WTC11 (cell line): ENCODE measurements around the gene GBP3. TPM values are rescaled to one million over a fixed set of nuclear protein-coding genes. Genes with fewer than 3 reads are reported as not detected.
"Not testable (repeated sequence)": the region's sequence is repeated elsewhere in the genome, so short reads cannot be mapped to it uniquely, and the experiment has no call there.

Source experiments
- ATAC-seq: fragments of 200-7000 bp; cut with Tn5 transposase; 2 replicates; pipeline ENCODE4 v1.10.0; 2021; ENCODE audit warnings: mild to moderate bottlenecking, moderate library complexity
- CTCF ChIA-PET: fragments of 300-600 bp; sonication (Branson Sonifier 250); formaldehyde crosslinking; loops from one replicate; lab custom pipeline; 2021; ENCODE audit warnings: antibody characterized with exemption; lab: Charles Lee
- POLR2A ChIA-PET: fragments of 350-600 bp; sonication (Branson Sonifier 250); formaldehyde crosslinking; loops from one replicate; lab custom pipeline; 2021; ENCODE audit warnings: antibody characterized with exemption; lab: Charles Lee
- DNase-seq: peaks from one replicate; pipeline ENCODE4 v3.0.0; 2021; ENCODE audit warnings: low spot score
- H3K27ac Mint-ChIP-seq: 2 replicates; pipeline ENCODE4 v1.8.0; 2021; ENCODE audit warnings: mixed read lengths
- H3K27me3 Mint-ChIP-seq: 2 replicates; pipeline ENCODE4 v1.8.0; 2021; ENCODE audit warnings: low read depth, mild to moderate bottlenecking, moderate library complexity, mixed read lengths
- H3K36me3 Mint-ChIP-seq: 2 replicates; pipeline ENCODE4 v1.8.0; 2021; ENCODE audit warnings: mixed read lengths
- H3K4me1 Mint-ChIP-seq: 2 replicates; pipeline ENCODE4 v1.8.0; 2022; ENCODE audit warnings: mixed read lengths
- H3K4me3 Mint-ChIP-seq: 2 replicates; pipeline ENCODE4 v1.8.0; 2021; ENCODE audit warnings: mild to moderate bottlenecking, moderate library complexity, mixed read lengths
- H3K9me3 Mint-ChIP-seq: 2 replicates; pipeline ENCODE4 v1.8.0; 2021; ENCODE audit warnings: mixed read lengths
- CDX4 ChIP-seq: fragments of 250-450 bp; sonication (Bioruptor Pico); IDR thresholded peaks from 2 replicates; pipeline ENCODE4 v1.9.0; 2021; ENCODE audit warnings: moderate library complexity, mild to moderate bottlenecking, inconsistent platforms, borderline replicate concordance
- EMX1 ChIP-seq: fragments of 250-450 bp; sonication (Bioruptor Pico); IDR thresholded peaks from 2 replicates; pipeline ENCODE4 v1.8.0; 2021; ENCODE audit warnings: mild to moderate bottlenecking
- IRF2 ChIP-seq: sonication (generic); formaldehyde crosslinking; IDR thresholded peaks from 2 replicates; pipeline ENCODE4 v1.8.0; 2022; ENCODE audit warnings: low read depth, missing genetic modification reagents, borderline replicate concordance
- JUN ChIP-seq: sonication (generic); formaldehyde crosslinking; IDR thresholded peaks from 2 replicates; pipeline ENCODE4 v1.8.0; 2023; ENCODE audit warnings: mild to moderate bottlenecking, missing genetic modification reagents
- MAX ChIP-seq: sonication (generic); formaldehyde crosslinking; IDR thresholded peaks from 2 replicates; pipeline ENCODE4 v1.8.0; 2022; ENCODE audit warnings: mild to moderate bottlenecking, missing genetic modification reagents
- NFATC4 ChIP-seq: fragments of 250-450 bp; sonication (Bioruptor Pico); IDR thresholded peaks from 2 replicates; pipeline ENCODE4 v1.9.0; 2021; ENCODE audit warnings: mild to moderate bottlenecking
- RELA ChIP-seq: sonication (generic); formaldehyde crosslinking; IDR thresholded peaks from 2 replicates; pipeline ENCODE4 v1.8.1; 2022; ENCODE audit warnings: missing genetic modification reagents, mild to moderate bottlenecking, borderline replicate concordance
- SOX15 ChIP-seq: fragments of 250-450 bp; sonication (Bioruptor Pico); IDR thresholded peaks from 2 replicates; pipeline ENCODE4 v1.9.0; 2021; ENCODE audit warnings: mild to moderate bottlenecking
- STAT6 ChIP-seq: sonication (generic); formaldehyde crosslinking; conservative IDR thresholded peaks from 2 replicates; pipeline ENCODE4 v1.8.1; 2023; ENCODE audit warnings: mild to moderate bottlenecking, low read depth, missing genetic modification reagents, moderate library complexity
- TEAD1 ChIP-seq: sonication (generic); formaldehyde crosslinking; IDR thresholded peaks from 2 replicates; pipeline ENCODE4 v1.8.0; 2022; ENCODE audit warnings: mild to moderate bottlenecking, missing genetic modification reagents
- USF1 ChIP-seq: sonication (generic); formaldehyde crosslinking; IDR thresholded peaks from 2 replicates; pipeline ENCODE4 v1.8.0; 2022; ENCODE audit warnings: mild to moderate bottlenecking, missing genetic modification reagents
- ZNF317 ChIP-seq: sonication (generic); formaldehyde crosslinking; IDR thresholded peaks from 2 replicates; pipeline ENCODE4 v1.8.1; 2023; ENCODE audit warnings: low read depth, mild to moderate bottlenecking, moderate library complexity, missing genetic modification reagents, borderline replicate concordance
- ZNF425 ChIP-seq: fragments of 250-450 bp; sonication (Bioruptor Pico); conservative IDR thresholded peaks from 2 replicates; pipeline ENCODE4 v1.9.0; 2021; ENCODE audit warnings: mild to moderate bottlenecking
- total RNA-seq: library from RNA; stranded (reverse); gene quantifications from 3 replicates; pipeline ENCODE4 v1.2.3, GENCODE V29; 2021
- TF ChIP-seq, protein P1 (sequence below): sonication (generic); formaldehyde crosslinking; IDR thresholded peaks from 2 replicates; pipeline ENCODE4 v1.8.1; 2022; ENCODE audit warnings: mild to moderate bottlenecking, moderate library complexity, missing genetic modification reagents
- TF ChIP-seq, protein P2 (sequence below): sonication (generic); formaldehyde crosslinking; IDR thresholded peaks from 2 replicates; pipeline ENCODE4 v1.8.1; 2022; ENCODE audit warnings: low read depth, missing genetic modification reagents, borderline replicate concordance

Gene GBP3
- total RNA-seq, 1 experiment from 2014 or later, result not detected

DNA sequence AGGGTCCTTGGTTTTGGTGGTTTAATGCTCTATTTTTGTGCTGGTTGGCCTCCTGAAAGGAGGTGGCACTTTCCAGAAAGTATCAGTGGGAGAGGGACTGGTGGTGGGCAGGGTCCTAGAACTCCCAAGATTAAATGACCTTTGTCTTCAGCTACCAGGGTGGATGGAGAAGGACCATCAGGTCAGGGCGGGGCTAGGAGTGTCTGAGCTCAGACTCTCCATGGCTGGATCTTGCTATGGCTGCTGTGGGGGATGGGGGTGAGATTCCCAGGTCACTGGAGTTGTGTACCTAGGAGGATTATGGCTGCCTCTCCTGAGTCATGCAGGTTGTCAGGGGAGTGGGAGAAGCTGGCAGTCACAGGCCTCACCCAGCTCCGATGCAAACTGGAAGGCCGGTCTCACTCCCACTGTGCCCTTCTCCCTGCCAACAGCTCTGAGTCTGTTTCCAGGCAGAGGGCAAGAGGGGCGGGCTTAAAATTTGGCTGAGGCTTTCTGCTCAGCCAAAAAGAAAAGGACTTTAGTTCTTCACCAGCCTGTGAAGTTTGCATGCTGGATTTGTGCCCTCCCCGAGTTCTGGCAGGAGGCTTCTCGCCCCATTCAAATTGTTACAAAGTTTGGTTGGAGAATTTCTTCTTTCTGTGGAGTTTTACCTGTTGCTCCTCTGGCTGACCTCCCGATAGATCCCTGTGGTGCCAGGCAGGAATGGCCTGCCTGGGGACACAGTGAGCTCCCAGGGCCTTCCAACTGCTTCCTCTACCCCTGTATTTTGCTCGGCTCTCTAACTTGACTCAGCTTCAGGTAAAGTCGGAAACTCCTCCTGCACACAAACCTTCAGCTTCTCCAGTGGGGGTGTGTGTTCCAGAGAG lies 17.1 kb downstream of the GBP3 start (continued):
- TF ChIP-seq, protein P1, sequence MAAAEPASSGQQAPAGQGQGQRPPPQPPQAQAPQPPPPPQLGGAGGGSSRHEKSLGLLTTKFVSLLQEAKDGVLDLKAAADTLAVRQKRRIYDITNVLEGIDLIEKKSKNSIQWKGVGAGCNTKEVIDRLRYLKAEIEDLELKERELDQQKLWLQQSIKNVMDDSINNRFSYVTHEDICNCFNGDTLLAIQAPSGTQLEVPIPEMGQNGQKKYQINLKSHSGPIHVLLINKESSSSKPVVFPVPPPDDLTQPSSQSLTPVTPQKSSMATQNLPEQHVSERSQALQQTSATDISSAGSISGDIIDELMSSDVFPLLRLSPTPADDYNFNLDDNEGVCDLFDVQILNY (CRISPR knock-in tag), result no peak
- no peak for TF ChIP-seq NFATC4 (CRISPR knock-in tag)

DNA sequence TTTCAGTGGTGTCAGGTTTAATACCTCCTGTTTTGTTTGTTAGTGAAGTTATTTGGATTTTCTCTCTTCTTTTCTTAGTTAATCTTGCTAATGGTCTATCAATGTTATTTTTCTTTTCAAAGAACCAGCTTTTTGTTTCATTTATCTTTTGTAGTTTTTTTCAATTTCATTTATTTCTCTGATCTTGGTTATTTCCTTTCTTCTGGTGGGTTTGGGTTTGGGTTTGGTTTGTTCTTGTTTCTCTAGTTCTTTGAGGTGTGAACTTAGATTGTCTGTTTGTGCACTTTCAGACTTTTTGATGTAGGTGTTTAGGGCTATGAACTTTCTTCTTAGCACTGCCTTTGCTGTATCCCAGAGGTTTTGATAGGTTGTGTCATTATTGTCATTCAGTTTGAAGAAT lies 20.5 kb downstream of the GBP3 start:
- H3K4me1 Mint-ChIP-seq, DNase-seq, H3K27ac Mint-ChIP-seq, H3K4me3 Mint-ChIP-seq, H3K27me3 Mint-ChIP-seq, CTCF ChIA-PET, POLR2A ChIA-PET, H3K9me3 Mint-ChIP-seq, H3K36me3 Mint-ChIP-seq, ATAC-seq: not testable (repeated sequence)

DNA sequence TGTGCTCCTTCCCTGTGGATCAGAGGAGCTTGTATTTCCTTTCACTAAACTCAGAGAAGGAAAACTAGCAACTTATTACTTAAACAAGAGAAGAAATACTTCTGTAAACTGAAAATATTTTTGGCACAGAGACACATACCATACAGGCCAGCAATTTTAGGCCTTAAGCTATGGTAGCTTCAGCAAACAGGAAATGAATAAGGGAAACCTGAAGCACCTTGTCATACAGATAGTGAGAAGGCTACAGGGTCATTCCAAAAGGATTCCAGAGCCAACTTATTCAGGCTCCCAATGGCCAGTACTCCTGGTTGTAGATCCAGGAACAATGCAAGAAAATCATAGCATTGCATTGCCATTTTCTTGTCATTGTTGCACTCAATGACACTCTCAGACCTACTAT lies 21.2 kb downstream of the GBP3 start:
- DNase-seq (no peak), ATAC-seq (peak; percentile 59)
- POLR2A ChIA-PET, result no interaction called here
- Mint-ChIP-seq H3K36me3 (no peaks in the 10 kb centered on the region), H3K9me3 (no peaks in the 10 kb centered on the region), H3K27ac (no peak overlapping the region), H3K4me3 (no peak overlapping the region), H3K27me3 (no peaks in the 10 kb centered on the region; the same call in 1 of the 2 replicates), H3K4me1 (no peaks in the 10 kb centered on the region; the same call in 1 of the 2 replicates)
- no peak for TF ChIP-seq EMX1
- no peak for TF ChIP-seq STAT6 (CRISPR knock-in tag)
- no peak for TF ChIP-seq ZNF317 (CRISPR knock-in tag)
- no peak for TF ChIP-seq RELA
- no peak for TF ChIP-seq JUN
- no peak for TF ChIP-seq CDX4 (CRISPR knock-in tag)
- TF ChIP-seq IRF2 (CRISPR knock-in tag), result no peak
- TF ChIP-seq SOX15 (CRISPR knock-in tag), result no peak
- TF ChIP-seq, protein P2, sequence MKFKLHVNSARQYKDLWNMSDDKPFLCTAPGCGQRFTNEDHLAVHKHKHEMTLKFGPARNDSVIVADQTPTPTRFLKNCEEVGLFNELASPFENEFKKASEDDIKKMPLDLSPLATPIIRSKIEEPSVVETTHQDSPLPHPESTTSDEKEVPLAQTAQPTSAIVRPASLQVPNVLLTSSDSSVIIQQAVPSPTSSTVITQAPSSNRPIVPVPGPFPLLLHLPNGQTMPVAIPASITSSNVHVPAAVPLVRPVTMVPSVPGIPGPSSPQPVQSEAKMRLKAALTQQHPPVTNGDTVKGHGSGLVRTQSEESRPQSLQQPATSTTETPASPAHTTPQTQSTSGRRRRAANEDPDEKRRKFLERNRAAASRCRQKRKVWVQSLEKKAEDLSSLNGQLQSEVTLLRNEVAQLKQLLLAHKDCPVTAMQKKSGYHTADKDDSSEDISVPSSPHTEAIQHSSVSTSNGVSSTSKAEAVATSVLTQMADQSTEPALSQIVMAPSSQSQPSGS (CRISPR knock-in tag), result no peak
- no peak for TF ChIP-seq ZNF425 (CRISPR knock-in tag)
- no peak for TF ChIP-seq MAX
- no peak for TF ChIP-seq USF1 (CRISPR knock-in tag)
- no peak for TF ChIP-seq TEAD1
- CTCF ChIA-PET, result interaction anchor here (1.0 kb wide), 1 partner anchor 84 kb away, joined by 5 read pairs; no protein-coding TSS in a partner anchor
